Right atrium auricular region (tissue), 2 donors: ENCODE measurements around the gene CAP1. TPM values are rescaled to one million over a fixed set of nuclear protein-coding genes. Genes with fewer than 3 reads are reported as not detected.

ENCODE experiments used
- DNase-seq: peaks from one replicate; pipeline ENCODE4 v3.0.0-alpha.2; 2019; ENCODE audit warnings: low spot score
- H3K27ac ChIP-seq, 2 donors: fragments of 200-600 bp; sonication (generic); 1 replicate in 1 of 2; 2 replicates in 1 of 2; pipeline ENCODE4 v1.5.1; 2016 to 2019
- H3K27me3 ChIP-seq, 2 donors: fragments of 200-600 bp; sonication (generic); one replicate each; pipeline versions ENCODE4 v1.5.1 to v1.6.0; 2017 to 2019
- H3K36me3 ChIP-seq: fragments of 200-600 bp; sonication (generic); one replicate; pipeline ENCODE4 v1.5.1; 2016
- H3K4me1 ChIP-seq, 2 donors: fragments of 200-600 bp; sonication (generic); one replicate each; pipeline versions ENCODE4 v1.5.1 to v1.6.0; 2017 to 2019
- H3K4me3 ChIP-seq, 2 donors: fragments of 200-600 bp; sonication (generic); 1 replicate in 1 of 2; 2 replicates in 1 of 2; pipeline ENCODE4 v1.5.1; 2017 to 2019; ENCODE audit warnings: mild to moderate bottlenecking in 1 of 2, moderate library complexity in 1 of 2
- H3K9me3 ChIP-seq, 2 donors: fragments of 200-600 bp; sonication (generic); one replicate each; pipeline ENCODE4 v1.5.1; 2019
- CTCF ChIP-seq, 2 donors: fragments of 200-600 bp; sonication (generic); IDR thresholded peaks; one replicate each; pipeline ENCODE4 v1.5.1; 2019; ENCODE audit warnings: antibody characterized with exemption in 2 of 2
- total RNA-seq, 2 donors: library from RNA; depleted of rRNA; stranded (reverse); fragments of >200 nt; gene quantifications; one replicate each; pipeline ENCODE4 v1.1.0, GENCODE V29; 2016

The CAP1 gene
- total RNA-seq, 2 donors from 2014 or later = 58.9 to 111 TPM

- H3K27me3 ChIP-seq = no peaks in the 10 kb centered on the region
- H3K9me3 ChIP-seq = no peaks in the 10 kb centered on the region
- H3K27ac ChIP-seq = no peak overlapping the region
- peaks cover 0 to 6% of the 10 kb centered on the region in 2 donors for H3K4me1 ChIP-seq
- TF ChIP-seq CTCF (IDR thresholded peaks at IDR 0.05) = no peak
- peaks cover 100% of the 10 kb centered on the region for H3K36me3 ChIP-seq
- no peak for DNase-seq
- no peak overlapping the region for H3K4me3 ChIP-seq
Measured at GRCh38 chr1:40067023-40067422, 26.5 kb downstream of the CAP1 start.

- Histone ChIP-seq H3K9me3 (no peaks in the 10 kb centered on the region), H3K27ac (no peak overlapping the region), H3K36me3 (peaks cover 100% of the 10 kb centered on the region), H3K4me3 (no peak overlapping the region), H3K27me3 (no peaks in the 10 kb centered on the region), H3K4me1 (peaks cover 0 to 6% of the 10 kb centered on the region in 2 donors)
- no peak for TF ChIP-seq CTCF (IDR thresholded peaks at IDR 0.05)
- no peak for DNase-seq
Measured at GRCh38 chr1:40067851-40068250, 27.3 kb downstream of the CAP1 start.

DNA sequence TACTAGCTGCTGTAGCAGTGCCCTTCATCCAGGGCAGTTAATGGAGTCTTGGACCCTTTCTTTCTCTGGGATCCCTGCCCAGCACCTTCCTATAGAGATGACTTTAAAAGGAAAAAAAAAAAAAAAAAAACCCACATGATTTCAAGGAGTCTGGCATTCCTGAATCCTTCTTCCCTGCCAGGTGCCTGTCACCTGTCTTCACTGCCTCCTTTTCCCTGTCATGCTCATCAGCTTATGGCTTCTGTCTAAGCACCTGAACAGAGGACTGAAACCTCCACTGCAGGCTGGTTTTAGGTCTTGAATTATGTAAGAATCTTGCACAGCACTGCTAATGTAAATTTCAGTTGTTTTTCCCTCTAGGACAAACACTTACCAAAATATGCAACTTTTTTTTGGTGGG, 31.6 kb downstream of the CAP1 start:
- Histone ChIP-seq H3K27me3 (no peaks in the 10 kb centered on the region), H3K4me1 (peaks cover 0 to 8% of the 10 kb centered on the region in 2 donors), H3K4me3 (no peak overlapping the region), H3K27ac (no peak overlapping the region), H3K36me3 (peaks cover 86% of the 10 kb centered on the region), H3K9me3 (no peaks in the 10 kb centered on the region)
- no peak for DNase-seq
- TF ChIP-seq CTCF (IDR thresholded peaks at IDR 0.05) = no peak

DNA sequence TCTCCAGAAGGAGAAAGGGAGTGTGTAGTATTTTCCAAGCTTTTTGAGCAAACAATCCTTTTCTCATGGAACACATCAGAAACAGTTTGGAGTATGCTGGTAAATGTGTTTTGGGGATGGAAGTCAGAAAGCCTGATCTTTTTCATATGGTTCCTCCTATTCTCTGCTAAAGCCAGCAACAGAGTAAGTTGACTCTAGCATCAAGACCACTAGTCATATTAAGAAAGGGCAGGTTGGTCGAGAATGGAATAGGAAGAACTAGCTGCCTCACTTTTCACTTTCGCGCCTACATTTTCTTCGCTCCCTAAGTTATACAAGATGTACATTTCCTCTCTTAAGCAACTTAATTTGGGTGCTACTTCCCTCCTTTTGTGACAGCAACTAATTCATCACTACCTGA, 32.5 kb downstream of the CAP1 start:
- H3K4me3 ChIP-seq = no peak overlapping the region
- no peaks in the 10 kb centered on the region for H3K9me3 ChIP-seq
- H3K4me1 ChIP-seq = peaks cover 0 to 8% of the 10 kb centered on the region in 2 donors
- TF ChIP-seq CTCF (IDR thresholded peaks at IDR 0.05) = no peak
- H3K27me3 ChIP-seq = no peaks in the 10 kb centered on the region
- DNase-seq = no peak
- peaks cover 77% of the 10 kb centered on the region for H3K36me3 ChIP-seq
- no peak overlapping the region for H3K27ac ChIP-seq

DNA sequence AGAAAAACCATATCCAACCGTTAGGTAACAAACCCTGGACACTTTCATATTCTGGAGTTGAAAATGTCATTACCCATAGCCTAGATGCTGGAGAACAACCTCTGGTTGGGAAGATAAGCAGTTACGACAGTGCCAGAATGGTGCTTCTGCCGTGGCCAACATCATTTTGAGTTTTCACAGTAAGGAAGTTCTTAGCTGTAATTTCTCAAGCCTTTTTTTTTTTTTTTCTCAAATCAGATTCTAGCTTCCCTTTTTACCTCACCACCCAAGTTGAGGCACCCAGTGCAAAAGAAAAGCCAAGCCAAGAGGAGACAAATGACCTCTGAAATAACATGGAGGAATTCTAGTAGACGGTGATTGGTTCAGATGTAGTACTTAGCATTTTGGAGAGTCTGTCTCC, 34.7 kb downstream of the CAP1 start:
- Histone ChIP-seq H3K4me3 (no peak overlapping the region), H3K27me3 (no peaks in the 10 kb centered on the region), H3K9me3 (no peaks in the 10 kb centered on the region), H3K27ac (no peak overlapping the region), H3K4me1 (peaks cover 0 to 8% of the 10 kb centered on the region in 2 donors), H3K36me3 (peaks cover 70% of the 10 kb centered on the region)
- TF ChIP-seq CTCF (IDR thresholded peaks at IDR 0.05) = no peak
- DNase-seq = no peak

GRCh38 chr1:40076895-40077312, 36.4 kb downstream of the CAP1 start:
- Histone ChIP-seq H3K4me3 (no peak overlapping the region), H3K27ac (peak overlapping the region; percentile 46 to 65), H3K4me1 (peaks cover 0 to 8% of the 10 kb centered on the region in 2 donors), H3K36me3 (peaks cover 54% of the 10 kb centered on the region), H3K27me3 (no peaks in the 10 kb centered on the region), H3K9me3 (no peaks in the 10 kb centered on the region)
- no peak for DNase-seq
- TF ChIP-seq CTCF (IDR thresholded peaks at IDR 0.05) = no peak
